GM18868 (cell line): ENCODE results near the gene RASSF5.

Experiments
- ATAC-seq: cut with Tn5 transposase; IDR thresholded peaks from one replicate; pipeline ENCODE4 v1.9.1; 2021; ENCODE audit warnings: mild to moderate bottlenecking, moderate library complexity; ENCODE audit not compliant: unreplicated experiment

Gene RASSF5

DNA sequence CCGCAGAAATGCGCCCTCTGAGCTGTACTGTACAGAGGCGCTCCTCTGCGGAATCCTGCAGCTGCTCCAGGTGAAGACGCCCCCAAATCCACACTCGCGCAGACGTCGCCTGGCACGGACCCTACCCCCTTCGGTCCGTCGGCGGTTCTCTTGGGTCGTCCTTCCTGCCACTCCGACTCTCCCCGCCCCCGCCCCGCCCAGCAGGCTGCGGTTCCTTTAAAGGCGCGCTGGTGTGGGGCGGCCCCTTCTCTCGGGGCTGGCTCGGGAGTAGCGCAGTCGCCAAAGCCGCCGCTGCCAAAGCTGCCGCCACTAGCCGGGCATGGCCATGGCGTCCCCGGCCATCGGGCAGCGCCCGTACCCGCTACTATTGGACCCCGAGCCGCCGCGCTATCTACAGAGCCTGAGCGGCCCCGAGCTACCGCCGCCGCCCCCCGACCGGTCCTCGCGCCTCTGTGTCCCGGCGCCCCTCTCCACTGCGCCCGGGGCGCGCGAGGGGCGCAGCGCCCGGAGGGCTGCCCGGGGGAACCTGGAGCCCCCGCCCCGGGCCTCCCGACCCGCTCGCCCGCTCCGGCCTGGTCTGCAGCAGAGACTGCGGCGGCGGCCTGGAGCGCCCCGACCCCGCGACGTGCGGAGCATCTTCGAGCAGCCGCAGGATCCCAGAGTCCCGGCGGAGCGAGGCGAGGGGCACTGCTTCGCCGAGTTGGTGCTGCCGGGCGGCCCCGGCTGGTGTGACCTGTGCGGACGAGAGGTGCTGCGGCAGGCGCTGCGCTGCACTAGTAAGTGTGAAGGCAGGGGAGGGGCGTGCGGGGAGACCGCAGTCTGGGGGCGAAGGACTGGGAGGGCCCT is at the start of gene RASSF5:
Gene RASSF5 (plus strand): TSS at position 248 of the 846 bp plus-strand sequence. CDS start 72 bp downstream, at position 320.
- ATAC-seq: peak; percentile 50

- ATAC-seq: no peak
These were observed 47.6 kb upstream of the RASSF5 start for GRCh38 chr1:206459703-206460102.

GRCh38 chr1:206460836-206461426 is 46.4 kb upstream of the RASSF5 start:
- no peak for ATAC-seq

DNA sequence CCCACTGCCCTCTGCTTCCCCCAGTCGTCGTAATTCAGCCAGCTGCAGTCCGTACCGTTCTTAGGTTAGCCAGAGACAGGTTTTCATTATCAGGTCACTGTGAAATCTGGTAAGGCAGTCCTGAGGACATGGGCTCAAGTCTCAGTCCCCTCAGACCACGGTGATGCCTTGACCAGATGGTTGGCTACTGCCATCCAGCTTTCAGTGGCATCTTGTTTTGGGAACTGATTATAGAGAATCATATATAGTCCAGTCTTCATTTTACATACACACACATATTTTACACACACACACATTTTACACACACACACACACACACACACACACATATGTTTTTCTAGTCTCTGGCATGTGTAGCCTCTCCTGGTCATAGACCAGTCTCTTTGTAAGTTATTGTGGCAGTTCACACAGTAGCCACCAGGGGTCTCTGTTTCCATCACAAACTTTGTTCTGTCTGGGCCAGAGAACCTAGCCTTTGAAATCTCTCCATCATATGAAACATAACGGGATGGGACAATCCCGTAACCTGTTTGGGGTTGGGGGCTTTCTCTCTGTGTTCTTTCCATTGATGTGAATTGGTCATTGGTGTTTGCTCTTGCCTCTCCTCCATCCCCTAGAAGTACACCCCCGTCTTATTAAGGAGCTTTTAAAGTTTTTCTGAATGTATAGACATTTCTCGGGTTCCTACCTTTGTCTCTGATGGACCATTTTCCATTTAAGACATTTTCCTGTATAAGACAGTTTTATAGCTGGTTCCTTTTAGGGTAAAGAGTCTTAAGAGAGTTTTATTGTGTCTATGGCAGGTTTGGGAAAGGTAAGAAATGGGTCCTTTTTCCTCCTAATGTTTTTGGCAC is 45.5 kb upstream of the RASSF5 start:
- peak; percentile 51 for ATAC-seq

DNA sequence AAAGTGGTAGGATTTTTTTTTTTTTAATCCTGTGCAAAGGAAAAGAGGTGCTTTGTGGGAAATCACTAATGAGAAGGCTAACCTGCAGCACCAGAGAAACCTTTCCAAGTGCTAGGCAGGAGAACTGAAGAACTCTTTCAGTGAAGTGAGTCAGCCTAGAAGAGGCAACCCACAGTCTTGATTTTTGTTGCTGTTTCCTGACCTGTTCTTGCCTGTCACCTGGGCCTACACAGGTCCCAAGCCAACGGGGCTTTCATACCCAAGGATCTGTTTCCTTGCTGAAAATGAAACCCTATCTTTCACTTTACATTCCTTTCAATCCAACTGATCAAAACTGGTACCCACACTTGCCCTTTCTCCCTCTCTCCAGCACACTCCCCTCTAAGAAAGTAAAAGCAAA is 44.2 kb upstream of the RASSF5 start:
- no peak for ATAC-seq

- no peak for ATAC-seq
These were observed 43.4 kb upstream of the RASSF5 start for GRCh38 chr1:206463911-206464310.

- ATAC-seq: no peak
These were observed 42.8 kb upstream of the RASSF5 start for GRCh38 chr1:206464456-206464964.

- no peak for ATAC-seq
These were observed 41.4 kb upstream of the RASSF5 start for GRCh38 chr1:206465951-206466350.

- ATAC-seq: no peak
These were observed 40.3 kb upstream of the RASSF5 start for GRCh38 chr1:206466840-206467649.

- no peak for ATAC-seq
These were observed 39.4 kb upstream of the RASSF5 start for GRCh38 chr1:206467915-206468314.

DNA sequence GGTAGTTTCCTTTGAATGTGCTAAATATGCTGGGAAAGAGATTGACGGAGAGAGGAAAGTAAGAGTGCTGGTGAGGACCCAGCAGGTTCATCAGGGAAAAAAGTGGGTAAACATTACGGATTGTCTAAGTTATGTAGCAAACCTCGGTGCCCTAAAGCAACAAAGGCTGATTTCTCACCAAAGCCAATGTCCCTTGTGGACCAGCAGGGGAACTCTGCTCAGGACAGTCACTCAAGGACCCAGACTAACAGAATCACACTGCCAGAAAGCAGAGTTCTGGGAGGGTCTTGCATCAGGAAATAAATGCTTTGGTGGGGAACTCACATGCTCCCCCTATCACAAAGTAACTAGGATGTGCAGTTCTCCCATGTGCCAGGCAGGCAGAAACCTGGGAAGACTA is 38.8 kb upstream of the RASSF5 start:
- ATAC-seq: no peak

- no peak for ATAC-seq
These were observed 37.9 kb upstream of the RASSF5 start for GRCh38 chr1:206469411-206469932.

DNA sequence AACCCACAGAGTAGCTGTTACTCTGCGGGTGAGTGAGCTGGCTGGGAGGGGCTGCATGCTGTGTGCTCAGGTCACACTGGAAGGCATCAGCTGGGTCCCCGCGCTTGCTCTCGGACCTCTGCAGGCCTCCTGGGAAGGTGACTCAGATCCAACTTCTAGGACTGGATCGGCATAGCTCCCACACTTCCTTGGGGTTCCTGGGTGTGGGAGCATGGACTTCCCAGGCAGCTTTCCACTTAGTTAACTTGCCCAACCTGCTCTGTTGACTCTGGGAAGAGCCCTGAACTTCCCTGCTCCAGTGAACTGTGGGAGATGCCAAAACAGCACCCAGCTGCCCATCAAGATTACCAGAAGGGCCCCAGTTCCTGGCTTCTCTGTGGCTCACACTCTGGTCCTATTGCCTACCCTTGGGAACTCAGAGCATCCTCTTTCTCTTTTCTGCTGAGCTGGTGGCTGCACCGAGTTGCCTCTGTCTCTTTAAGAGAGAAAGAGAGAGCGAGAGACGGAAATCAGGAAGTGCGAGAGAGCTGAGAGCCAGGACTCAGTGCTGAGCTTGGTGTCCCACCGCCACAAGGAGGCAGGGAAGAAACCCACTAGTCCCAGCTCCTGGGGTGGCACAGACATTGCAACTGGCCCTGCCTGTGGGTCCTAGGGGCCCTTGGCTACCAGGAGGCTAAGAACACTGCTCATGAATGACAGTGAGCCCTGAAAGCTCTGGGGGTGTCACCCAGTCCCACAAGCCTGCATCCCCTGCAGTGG is 37.2 kb upstream of the RASSF5 start, which contains the start of gene IKBKE:
Gene IKBKE (plus strand): TSS at position 544 of the 759 bp plus-strand sequence. CDS start 2,752 bp downstream, outside the sequence.
- peak; percentile 56 for ATAC-seq

GRCh38 chr1:206470692-206471414 is 36.5 kb upstream of the RASSF5 start:
- ATAC-seq: peak; percentile 19

DNA sequence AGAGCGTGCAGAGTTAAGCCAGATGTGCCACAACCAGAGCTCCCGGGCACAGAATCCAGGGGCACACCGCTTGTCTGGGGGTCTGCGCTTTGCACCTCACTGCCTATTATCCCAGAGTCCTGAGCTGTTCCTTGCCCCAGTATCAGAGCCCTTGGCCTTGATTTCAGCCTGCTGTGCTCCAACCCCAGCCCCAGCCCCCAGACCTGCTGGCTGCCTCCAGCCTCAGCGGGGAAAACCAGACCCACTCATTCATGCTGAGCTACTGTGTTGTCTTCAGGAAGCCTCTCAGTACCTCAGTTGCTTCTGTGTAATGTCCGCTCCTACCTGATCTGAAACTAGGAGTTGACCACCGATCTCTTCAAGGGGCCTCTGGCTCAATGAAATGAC is 35.9 kb upstream of the RASSF5 start:
- peak; percentile 20 for ATAC-seq

DNA sequence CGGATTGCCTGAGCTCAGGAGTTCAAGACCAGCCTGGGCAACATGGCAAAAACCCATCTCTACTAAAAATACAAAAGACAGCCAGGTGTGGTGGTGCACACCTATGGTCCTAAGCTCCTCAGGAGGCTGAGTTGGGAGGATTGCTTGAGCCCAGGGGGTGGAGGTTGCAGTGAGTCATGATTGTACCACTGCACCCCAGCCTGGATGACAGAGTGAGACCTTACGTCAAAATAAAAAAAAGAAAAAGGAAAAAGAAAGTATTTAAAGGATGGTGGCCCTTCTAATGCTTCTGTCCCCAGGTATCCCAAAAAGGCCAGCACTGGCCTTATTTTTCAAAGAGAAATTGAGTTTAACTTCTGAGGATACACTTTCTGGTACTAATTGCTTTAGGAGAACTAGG is 35.3 kb upstream of the RASSF5 start:
- ATAC-seq: no peak

- ATAC-seq: no peak
These were observed 34.9 kb upstream of the RASSF5 start for GRCh38 chr1:206472454-206472853.

DNA sequence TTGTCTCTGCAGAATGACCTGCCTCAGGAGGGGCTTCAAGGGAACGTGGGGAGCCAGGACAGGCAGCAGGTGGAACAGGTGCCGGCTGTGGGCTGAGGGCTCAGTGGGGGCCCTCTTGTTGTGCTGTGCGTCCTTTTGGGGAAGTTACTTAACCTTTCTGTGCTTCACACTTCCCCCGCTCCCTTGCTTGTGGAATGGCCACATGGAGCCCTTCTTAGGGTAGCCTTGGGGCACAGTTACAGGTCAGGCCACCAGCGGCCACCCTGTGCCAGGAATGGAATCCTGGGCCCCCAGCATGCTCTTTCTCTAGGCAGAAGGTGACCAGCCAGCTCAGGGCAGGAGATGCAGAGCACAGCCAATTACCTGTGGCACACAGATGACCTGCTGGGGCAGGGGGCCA is 34.4 kb upstream of the RASSF5 start:
- no peak for ATAC-seq

DNA sequence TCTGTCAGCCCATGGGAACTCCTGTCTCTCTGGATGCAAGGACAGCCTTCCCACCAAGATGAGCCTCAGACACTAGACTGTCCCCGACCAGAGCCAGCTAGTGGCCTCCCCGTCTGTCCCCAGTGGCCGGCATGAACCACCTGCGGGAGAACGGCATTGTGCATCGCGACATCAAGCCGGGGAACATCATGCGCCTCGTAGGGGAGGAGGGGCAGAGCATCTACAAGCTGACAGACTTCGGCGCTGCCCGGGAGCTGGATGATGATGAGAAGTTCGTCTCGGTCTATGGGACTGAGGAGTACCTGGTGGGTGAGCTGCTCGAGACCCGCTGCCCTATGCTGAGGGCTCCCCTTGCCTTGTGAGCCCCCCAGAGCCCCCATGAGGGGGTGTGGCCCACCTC is 31.3 kb upstream of the RASSF5 start:
- ATAC-seq: no peak
